HG03175 (cell line): ENCODE results near the gene THBS2.
"Not testable (repeated sequence)": the region's sequence is repeated elsewhere in the genome, so short reads cannot be mapped to it uniquely, and the experiment has no call there.

Source experiments
- ATAC-seq: cut with Tn5 transposase; IDR thresholded peaks from one replicate; pipeline ENCODE4 v1.9.1; 2021; ENCODE audit warnings: mild to moderate bottlenecking, moderate library complexity; ENCODE audit not compliant: unreplicated experiment

The THBS2 gene

GRCh38 chr6:169253337-169254238, at the start of gene THBS2:
Gene THBS2 (minus strand): TSS chr6:169253846. CDS start chr6:169250784, 3,062 bp downstream.
- ATAC-seq: no peak

GRCh38 chr6:169302716-169303115, 49.1 kb upstream of the THBS2 start:
- no peak for ATAC-seq

GRCh38 chr6:169302255-169302654, 48.6 kb upstream of the THBS2 start:
- ATAC-seq: no peak

DNA sequence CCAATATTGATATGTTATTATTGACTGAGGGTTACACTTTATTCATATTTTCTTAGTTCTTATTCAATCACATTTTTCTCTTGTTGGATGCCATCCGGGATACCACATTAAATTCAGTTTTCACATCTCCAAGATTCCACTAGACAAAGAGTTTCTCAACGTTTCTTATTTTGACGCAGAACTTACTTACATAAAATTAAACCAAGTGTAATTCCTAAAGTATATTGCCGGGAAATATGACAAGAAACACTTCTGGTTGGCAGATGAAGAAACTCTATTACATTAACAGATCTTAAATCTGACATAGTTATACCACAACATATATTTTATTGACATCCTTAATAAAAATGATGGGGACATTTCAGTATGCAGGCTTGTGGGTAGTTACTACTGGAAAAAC, 47.3 kb upstream of the THBS2 start:
- ATAC-seq: no peak

- ATAC-seq: not testable (repeated sequence)
These were observed 45.0 kb upstream of the THBS2 start for GRCh38 chr6:169298626-169299025.

DNA sequence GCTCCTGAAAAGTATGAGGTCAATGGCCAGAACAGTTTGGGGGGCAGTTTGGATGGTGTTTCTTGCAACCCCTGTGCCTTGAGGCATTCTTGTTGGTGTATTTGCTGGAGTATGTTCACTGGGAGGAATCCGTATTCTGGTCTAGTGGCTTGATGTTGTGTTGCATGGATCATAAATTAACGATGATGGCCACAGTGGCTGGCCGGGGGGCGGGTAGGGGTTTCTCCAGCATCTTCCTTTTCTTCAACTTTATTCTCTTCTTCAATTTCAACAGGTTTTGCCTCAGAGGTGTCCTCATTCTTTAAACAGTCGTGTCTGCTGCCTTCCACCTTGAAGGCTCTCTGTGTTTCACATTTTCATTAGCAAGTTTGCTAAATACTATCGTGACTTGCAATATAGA, 43.0 kb upstream of the THBS2 start:
- ATAC-seq: no peak

DNA sequence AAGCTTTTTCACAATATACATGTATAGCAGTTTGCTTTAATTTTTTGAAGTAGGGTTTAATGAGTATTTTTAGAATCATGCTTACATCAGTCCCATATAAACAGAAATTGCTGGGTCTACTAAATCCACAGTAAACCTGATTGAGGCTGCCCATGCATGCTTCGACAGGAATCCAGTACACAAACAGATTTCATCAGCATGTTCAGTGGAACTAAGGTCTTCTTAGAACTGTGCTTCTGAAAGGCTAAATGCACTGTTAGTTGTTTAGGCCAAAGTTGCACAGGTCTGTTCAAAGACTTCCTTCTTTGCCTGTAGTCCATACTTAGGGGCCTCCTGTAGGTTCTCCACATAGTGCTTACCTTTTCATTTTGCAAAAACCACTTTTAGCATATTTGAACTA, 42.5 kb upstream of the THBS2 start:
- ATAC-seq: no peak

DNA sequence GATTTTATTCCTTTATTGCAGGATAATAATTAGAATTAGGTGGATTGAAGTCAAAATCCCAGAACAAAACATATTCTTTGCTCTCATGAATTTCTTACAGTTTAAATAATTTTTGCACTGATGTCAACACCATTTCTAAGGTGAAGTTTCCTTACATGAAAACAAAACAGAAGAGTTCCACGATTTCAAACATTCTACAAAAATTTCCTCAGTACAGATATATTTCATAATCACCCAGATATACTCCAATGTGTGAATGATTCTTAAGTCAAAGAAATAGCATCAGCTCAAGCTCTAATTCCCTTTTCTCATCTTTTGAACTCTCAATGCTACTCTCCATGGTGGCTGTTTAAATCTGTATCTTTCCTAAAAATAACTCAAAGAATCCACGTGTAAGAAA, 39.5 kb upstream of the THBS2 start:
- no peak for ATAC-seq

GRCh38 chr6:169292338-169293124, 38.9 kb upstream of the THBS2 start:
- ATAC-seq: no peak

- ATAC-seq: no peak
These were observed 38.1 kb upstream of the THBS2 start for GRCh38 chr6:169291646-169292337.

DNA sequence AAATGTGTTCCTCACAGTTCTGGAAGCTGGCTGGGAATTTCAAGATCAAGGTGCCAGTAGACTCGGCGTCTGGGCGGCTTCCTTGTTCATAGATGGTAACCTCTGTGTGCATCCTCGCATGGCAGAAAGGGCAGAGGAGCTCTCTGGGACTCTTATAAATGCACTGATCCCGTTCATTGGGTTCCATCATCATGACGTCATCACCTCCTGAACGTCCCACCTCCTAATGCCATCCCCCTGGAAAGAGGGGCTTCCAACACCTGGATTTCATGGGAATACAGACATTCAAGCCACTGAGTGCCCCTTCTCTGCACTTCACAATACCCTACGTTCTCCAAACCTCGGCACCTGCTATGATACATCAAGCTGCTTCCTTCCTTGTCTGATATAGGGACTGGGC, 37.5 kb upstream of the THBS2 start:
- ATAC-seq: no peak

DNA sequence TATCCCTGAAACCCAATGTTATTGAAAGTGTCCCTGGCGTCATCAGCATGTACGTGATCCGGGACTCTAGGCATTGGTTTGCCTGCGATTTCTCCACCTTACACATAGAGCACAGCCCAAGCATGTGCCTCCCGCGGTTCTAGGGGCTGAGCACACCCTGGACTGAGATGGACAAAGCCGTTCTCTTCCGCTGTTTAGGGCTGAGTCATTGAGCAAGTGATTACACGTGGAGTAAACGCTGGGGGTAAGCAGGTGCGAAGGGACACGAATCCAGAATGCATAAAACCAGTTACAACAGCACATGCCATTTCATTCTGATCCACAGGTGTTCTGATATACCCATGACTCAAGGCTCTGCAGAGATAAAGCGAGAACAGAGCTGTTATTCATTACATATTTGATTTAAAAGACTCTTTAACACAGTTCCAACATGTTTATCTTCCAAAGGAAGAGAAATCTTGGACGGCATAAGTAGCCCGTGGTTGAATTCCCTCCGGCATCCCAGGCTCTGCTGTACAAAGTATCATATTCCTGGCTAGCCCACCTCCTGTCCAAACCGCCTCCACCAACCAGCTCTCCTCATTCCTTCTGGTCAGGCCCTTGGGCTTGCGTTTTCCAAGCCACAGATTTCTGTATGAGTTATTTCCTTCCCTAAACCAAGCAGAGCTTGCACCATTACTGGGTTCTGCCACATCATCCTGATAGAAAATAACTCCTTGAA, 36.1 kb upstream of the THBS2 start:
- no peak for ATAC-seq

GRCh38 chr6:169289257-169289618, 35.6 kb upstream of the THBS2 start:
- no peak for ATAC-seq

DNA sequence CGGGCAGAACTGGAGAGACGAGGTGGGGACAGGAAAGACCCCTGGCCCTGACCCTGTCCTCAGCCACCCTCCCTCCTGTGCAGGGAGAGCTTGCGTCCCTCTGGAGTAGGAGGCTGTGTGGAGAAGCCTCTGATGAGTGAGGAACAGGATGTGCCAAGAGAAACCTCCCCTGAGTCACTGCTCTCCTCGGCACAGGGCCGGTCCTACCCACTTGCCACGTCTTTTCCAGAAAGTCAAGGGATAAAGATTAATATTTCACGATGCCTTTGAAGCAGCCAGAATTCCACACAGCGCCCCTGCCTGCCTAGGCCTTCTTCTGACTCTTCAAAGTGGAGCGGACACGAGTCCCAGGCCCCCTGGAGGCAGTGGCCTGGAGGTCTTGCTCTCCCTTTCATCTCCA, 34.9 kb upstream of the THBS2 start:
- ATAC-seq: no peak

DNA sequence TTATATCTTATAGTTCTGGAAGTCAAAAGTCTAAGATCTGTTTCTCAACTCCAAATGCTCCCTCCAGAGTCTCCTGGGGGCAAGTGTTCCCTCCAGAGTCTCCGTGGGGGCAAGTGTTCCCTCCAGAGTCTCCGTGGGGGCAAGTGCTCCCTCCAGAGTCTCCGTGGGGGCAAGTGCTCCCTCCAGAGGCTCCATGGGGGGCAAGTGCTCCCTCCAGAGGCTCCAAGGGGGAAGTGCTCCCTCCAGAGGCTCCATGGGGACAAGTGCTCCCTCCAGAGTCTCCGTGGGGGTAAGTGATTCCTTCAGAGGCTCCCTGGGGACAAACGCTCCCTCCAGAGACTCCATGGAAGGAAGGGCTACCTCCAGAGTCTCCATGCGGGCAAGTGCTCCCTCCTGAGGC, 34.0 kb upstream of the THBS2 start:
- no peak for ATAC-seq

GRCh38 chr6:169286961-169287360, 33.3 kb upstream of the THBS2 start:
- ATAC-seq: no peak

DNA sequence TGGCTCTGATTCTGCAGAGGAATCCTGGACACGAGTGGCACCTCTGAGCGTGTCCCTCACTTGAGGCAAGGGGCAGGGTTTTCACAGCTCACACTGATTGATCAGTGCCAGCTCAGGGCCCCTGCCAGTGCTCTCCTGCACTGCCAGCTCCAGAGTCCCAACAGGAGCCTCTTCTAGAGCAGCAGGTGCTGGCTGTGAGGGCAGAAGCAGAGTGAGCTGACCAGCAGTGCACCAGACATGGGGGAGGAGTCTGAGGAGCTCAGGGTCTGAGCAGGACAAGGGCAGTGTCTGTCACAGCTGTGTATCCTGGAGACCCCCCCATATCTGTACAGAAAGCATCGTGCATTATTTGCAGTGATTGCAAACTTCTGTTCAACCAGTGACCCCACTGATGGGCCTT, 31.5 kb upstream of the THBS2 start:
- no peak for ATAC-seq

DNA sequence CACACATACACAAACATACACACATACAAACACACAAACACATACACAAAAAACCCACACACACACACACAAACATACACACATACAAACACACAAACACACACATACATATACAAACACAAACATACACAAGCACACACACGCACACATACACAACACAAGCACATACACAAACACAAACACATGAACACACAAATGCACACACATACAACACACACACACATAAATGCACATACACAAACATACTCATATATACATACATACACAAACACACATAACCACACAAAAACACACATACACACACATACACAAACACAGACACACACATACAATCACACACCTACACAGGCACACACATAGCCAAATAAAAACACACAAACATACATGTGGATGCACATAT, 30.3 kb upstream of the THBS2 start:
- ATAC-seq: no peak

DNA sequence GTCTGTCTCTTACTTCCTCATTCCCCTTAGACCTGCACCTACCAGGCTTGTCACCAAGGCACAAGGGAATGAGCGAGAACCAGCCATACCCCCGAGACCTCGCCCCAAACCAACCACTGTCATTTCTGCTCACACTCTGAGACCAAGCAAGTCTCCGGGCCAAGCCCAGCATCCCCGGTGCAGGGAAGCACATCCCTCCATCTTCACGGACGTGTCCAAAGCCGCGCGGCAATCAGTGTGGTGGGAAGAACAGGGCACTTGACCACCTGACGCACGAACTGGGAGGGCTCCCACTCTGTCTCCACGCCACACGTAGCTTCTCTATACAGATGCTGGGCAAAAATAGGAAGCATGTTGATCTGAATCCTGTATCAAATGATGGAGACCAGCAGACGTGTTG, 28.4 kb upstream of the THBS2 start:
- ATAC-seq: no peak

GRCh38 chr6:169277619-169278018, 24.0 kb upstream of the THBS2 start:
- ATAC-seq: no peak

DNA sequence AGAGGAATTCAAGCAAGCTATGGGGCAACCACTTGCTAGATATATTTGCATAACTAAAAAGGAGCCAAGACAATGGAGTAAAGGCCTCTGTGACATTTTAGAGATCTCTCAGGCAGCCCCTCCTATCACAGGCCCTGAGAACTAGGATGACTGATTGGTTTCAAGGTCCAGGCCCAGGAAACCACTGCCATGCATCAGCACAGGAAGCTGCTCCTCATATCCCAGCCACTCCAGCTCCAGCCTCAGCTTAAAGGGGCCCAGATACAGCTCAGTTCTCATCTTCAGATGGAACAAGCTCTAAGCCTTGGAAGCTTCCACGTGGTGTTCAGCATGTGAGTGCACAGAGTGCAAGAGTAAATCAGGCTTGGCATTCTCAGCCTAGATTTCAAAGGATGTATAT, 21.1 kb upstream of the THBS2 start:
- no peak for ATAC-seq
